ENCODE measurements around the gene MAEL. TPM values are rescaled to one million over a fixed set of nuclear protein-coding genes. Genes with fewer than 3 reads are reported as not detected.

MAEL gene
- polyA plus RNA-seq, 1 of the 3 experiments (the other 2 are of a cell fraction): not detected

DNA sequence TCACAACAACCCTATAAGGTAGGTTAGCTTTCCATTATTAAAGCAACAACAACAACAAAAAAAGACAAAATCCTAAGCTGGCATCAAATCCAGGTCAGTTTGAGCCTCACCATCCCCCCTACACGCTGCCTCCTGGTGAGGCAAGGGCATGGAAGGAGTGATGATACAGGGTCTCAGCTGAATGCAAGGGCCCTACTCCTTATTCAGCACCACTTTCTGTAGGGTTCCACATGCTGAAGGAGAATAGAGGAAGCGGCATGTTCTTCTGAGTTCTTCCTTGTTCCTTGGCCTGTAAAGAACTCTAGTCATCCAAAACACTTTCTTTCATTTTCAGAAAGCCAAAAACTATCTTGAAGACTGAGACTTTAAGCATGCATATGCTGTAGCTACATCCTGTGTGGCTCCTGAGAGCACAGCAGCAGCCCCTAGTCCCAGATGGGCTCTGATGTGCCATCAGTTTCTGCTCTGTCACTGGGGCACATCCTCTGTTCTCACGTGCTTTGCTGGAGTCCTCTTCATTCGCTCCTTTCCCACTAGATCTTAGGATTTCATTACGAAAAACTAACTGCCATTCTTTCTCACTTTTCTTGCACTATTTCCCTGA is 19.9 kb upstream of the MAEL start (continued):
- TF ChIP-seq, protein P1, sequence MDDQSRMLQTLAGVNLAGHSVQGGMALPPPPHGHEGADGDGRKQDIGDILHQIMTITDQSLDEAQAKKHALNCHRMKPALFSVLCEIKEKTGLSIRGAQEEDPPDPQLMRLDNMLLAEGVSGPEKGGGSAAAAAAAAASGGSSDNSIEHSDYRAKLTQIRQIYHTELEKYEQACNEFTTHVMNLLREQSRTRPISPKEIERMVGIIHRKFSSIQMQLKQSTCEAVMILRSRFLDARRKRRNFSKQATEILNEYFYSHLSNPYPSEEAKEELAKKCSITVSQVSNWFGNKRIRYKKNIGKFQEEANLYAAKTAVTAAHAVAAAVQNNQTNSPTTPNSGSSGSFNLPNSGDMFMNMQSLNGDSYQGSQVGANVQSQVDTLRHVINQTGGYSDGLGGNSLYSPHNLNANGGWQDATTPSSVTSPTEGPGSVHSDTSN (IDR thresholded peaks at IDR 0.05): no peak
- TF ChIP-seq FOSL2 (IDR thresholded peaks at IDR 0.05; ENCODE audit: borderline replicate concordance, low read depth) (no peak), NRF1 (IDR thresholded peaks at IDR 0.05; ENCODE audit: low read depth, low read length) (no peak)
- TF ChIP-seq, protein P2, sequence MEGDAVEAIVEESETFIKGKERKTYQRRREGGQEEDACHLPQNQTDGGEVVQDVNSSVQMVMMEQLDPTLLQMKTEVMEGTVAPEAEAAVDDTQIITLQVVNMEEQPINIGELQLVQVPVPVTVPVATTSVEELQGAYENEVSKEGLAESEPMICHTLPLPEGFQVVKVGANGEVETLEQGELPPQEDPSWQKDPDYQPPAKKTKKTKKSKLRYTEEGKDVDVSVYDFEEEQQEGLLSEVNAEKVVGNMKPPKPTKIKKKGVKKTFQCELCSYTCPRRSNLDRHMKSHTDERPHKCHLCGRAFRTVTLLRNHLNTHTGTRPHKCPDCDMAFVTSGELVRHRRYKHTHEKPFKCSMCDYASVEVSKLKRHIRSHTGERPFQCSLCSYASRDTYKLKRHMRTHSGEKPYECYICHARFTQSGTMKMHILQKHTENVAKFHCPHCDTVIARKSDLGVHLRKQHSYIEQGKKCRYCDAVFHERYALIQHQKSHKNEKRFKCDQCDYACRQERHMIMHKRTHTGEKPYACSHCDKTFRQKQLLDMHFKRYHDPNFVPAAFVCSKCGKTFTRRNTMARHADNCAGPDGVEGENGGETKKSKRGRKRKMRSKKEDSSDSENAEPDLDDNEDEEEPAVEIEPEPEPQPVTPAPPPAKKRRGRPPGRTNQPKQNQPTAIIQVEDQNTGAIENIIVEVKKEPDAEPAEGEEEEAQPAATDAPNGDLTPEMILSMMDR (IDR thresholded peaks at IDR 0.05): no peak

DNA sequence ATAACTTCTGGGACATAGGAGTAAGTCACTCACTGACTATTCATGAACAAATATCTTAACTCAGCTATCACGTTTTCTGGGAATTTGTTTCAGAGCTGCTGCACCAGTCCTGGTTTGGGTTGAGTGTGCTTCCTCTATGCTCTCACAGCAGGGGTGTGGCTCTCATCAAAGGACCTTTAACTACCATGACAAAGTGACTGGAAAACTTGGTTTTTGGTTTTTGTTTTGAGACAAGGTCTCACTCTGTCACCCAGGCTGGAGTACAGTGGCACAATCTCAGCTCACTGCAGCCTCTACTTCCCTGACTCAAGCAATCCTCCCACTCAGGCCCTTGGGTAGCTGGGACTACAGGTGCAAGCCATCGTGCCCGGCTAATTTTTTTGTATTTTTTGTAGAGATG is 17.8 kb upstream of the MAEL start:
- TF ChIP-seq, protein P3, sequence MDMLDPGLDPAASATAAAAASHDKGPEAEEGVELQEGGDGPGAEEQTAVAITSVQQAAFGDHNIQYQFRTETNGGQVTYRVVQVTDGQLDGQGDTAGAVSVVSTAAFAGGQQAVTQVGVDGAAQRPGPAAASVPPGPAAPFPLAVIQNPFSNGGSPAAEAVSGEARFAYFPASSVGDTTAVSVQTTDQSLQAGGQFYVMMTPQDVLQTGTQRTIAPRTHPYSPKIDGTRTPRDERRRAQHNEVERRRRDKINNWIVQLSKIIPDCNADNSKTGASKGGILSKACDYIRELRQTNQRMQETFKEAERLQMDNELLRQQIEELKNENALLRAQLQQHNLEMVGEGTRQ (IDR thresholded peaks at IDR 0.05; ENCODE audit: borderline replicate concordance, low read depth, low read length): no peak
- TF ChIP-seq RXRA (IDR thresholded peaks at IDR 0.05; ENCODE audit: borderline replicate concordance, low read depth) (no peak), SIN3A (IDR thresholded peaks at IDR 0.05; ENCODE audit: borderline replicate concordance, low read depth, low read length) (no peak), TAF1 (IDR thresholded peaks at IDR 0.05; ENCODE audit: borderline replicate concordance, low read depth, low read length) (no peak), MEF2A (IDR thresholded peaks at IDR 0.05; ENCODE audit: borderline replicate concordance, low read depth) (no peak), FOXM1 (IDR thresholded peaks at IDR 0.05; ENCODE audit: low read depth) (no peak), GATA2 (CRISPR knock-in tag; IDR thresholded peaks at IDR 0.05) (no peak)
- TF ChIP-seq, protein P4, sequence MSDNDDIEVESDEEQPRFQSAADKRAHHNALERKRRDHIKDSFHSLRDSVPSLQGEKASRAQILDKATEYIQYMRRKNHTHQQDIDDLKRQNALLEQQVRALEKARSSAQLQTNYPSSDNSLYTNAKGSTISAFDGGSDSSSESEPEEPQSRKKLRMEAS (IDR thresholded peaks at IDR 0.05; ENCODE audit: low read depth): no peak
- Histone ChIP-seq H3K36me3 (replicated peaks in 1 of 2; ENCODE audit: control insufficient read depth in 1 of 2, insufficient read depth in 2 of 2, low read length in 1 of 2) (no peaks in the 10 kb centered on the region), H3K27ac (ENCODE audit: low read depth in 2 of 2, low read length in 1 of 2) (no peak overlapping the region), H3K9ac (no peak overlapping the region), H3K27me3 (ENCODE audit: insufficient read depth) (peaks cover 30% of the 10 kb centered on the region), H3K9me3 (no peaks in the 10 kb centered on the region), H3K79me2 (ENCODE audit: insufficient read depth) (no peaks in the 10 kb centered on the region), H3K4me1 (ENCODE audit: control insufficient read depth in 1 of 2, insufficient read depth in 2 of 2, low read depth in 1 of 2, low read length in 1 of 2) (peaks cover 0 to 7% of the 10 kb centered on the region in 2 experiments; a peak in 1 of 4 replicates), H4K20me1 (ENCODE audit: insufficient read depth) (no peaks in the 10 kb centered on the region), H3K9me2 (no peaks in the 10 kb centered on the region), H3K4me2 (no peak overlapping the region), H3K4me3 (ENCODE audit: low read depth in 2 of 2, low read length in 1 of 2) (no peak overlapping the region), H2AFZ (ENCODE audit: low read depth) (no peak overlapping the region), H3F3A (replicated peaks; ENCODE audit: insufficient read depth) (no peaks in the 10 kb centered on the region)
- CTCF ChIA-PET: interaction anchor here (0.5 kb wide), 1 partner anchor 256 kb away, joined by 3 read pairs; no protein-coding TSS in a partner anchor
- POLR2A ChIA-PET: no interaction called here
- DNase-seq: no peak
- 6% methylated on average over 3 of the region's 3 CpGs for WGBS (ENCODE audit: low lambda C conversion rate)

Measured in SK-N-SH (cell line).